Urinary bladder (tissue), 4 donors: Measurements from ENCODE around the gene SYVN1. TPM values are rescaled to one million over a fixed set of nuclear protein-coding genes. Genes with fewer than 3 reads are reported as not detected.
"Not testable (repeated sequence)": the region's sequence is repeated elsewhere in the genome, so short reads cannot be mapped to it uniquely, and the experiment has no call there.

ENCODE experiments used
- DNase-seq: peaks from one replicate; pipeline ENCODE4 v3.0.0-alpha.2; 2015; ENCODE audit errors: extremely low spot score
- H3K27ac ChIP-seq: one replicate; pipeline ENCODE4 v1.5.1; 2013; ENCODE audit warnings: low read depth, mild to moderate bottlenecking, moderate library complexity
- H3K36me3 ChIP-seq: one replicate; pipeline ENCODE4 v1.6.1; 2013; ENCODE audit warnings: mild to moderate bottlenecking, moderate library complexity; ENCODE audit not compliant: insufficient read depth
- H3K4me1 ChIP-seq: one replicate; pipeline ENCODE4 v1.6.1; 2013; ENCODE audit warnings: mild to moderate bottlenecking, moderate library complexity; ENCODE audit not compliant: insufficient read depth
- H3K4me3 ChIP-seq: one replicate; pipeline ENCODE4 v1.5.1; 2013; ENCODE audit warnings: low read depth, low read length
- WGBS: extraction: QIAGEN DNeasy Blood & Tissue Kit; methylation state at CpG from one replicate; pipeline ENCODE4 v1.1.7; 2013; 5-methylcytosine and 5-hydroxymethylcytosine counted together
- polyA plus RNA-seq: library from polyadenylated mRNA; stranded (reverse); fragments of 200-250 nt; gene quantifications from one replicate; pipeline ENCODE4 v1.2.3, GENCODE V29; 2013
- total RNA-seq: library from RNA; depleted of rRNA; stranded (reverse); fragments of >200 nt; gene quantifications from one replicate; pipeline ENCODE4 v1.2.3, GENCODE V29; 2014
- donor health status: healthy with polysubstance abuse.
- donor health status: healthy.

Gene SYVN1
- total and polyA plus RNA-seq, 2 donors, result 16.2 to 29.3 TPM

DNA sequence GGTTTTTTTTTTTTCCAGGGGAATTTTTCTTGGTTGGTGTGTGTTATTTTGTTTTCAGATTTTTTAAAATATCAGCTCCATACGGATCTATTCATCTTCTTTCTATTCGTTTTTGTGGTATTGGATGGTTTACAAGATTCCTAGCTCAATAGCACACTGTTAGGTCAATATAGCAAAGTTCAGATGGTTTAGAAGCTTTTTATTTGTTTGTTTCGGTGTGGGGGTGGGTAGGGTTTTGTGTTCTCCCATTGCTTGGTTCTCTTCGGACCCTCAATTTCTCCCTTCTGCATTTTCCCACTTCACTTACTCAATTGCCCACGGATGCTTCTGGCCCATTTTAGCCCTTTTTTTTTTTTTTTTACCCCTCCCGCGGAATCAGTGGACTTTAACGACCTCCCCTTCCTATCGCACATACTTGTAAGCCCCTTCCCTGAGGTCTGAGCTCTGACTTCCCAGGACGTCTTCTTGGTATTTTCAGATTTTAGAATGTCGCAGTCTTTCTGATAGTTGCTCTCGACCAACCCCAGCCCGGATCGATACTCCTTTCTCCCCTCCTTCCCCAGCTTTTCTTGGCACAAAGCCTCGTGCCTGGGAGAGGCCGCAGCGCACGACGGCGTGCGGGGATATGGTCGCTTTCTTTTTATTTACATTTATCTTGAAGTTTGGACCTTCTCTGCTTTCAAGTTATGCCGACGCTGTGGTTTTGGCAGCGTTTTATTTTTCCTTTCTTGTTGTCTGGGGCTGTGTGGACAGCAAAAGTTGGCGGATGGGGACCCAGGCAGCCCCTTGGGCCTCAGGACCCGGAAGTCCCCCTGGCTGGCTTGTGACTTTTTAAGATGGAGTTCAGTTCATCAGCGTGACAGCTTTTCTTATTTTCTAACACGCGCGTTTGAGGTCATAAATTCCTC, 31.3 kb upstream of the SYVN1 start:
- H3K4me1 ChIP-seq, result no peaks in the 10 kb centered on the region
- peak overlapping the region; percentile 11 for H3K4me3 ChIP-seq
- no peaks in the 10 kb centered on the region for H3K36me3 ChIP-seq
- 35% methylated on average over 31 of the region's 31 CpGs for WGBS
- no peak overlapping the region for H3K27ac ChIP-seq
- DNase-seq, result no peak

- H3K4me1 ChIP-seq, result no peaks in the 10 kb centered on the region
- no peaks in the 10 kb centered on the region for H3K36me3 ChIP-seq
- H3K4me3 ChIP-seq, result no peak overlapping the region
- 74% methylated on average over 2 of the region's 2 CpGs for WGBS
- no peak overlapping the region for H3K27ac ChIP-seq
- no peak for DNase-seq
Observed at GRCh38 chr11:65163684-65164083, 29.4 kb upstream of the SYVN1 start.

DNA sequence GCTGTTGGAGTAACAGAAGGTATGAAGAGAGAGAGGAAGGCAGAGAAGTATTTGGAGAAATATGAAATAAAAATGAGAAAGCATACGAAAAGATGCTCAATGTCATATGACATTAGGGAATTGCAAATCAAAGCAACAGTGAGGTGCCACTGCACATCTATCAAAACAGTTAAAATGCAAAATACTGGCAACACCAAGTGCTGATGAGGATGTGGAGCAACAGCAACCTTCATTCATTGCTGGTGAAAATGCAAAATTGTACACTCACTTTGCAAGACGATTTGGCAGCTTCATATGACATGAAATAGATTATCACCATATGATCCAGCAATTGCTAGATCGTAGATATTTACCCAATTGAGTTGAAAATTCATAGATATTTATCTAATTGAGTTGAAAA, 26.3 kb upstream of the SYVN1 start:
- Histone ChIP-seq H3K36me3 (no peaks in the 10 kb centered on the region), H3K4me1 (no peaks in the 10 kb centered on the region), H3K27ac (no peak overlapping the region), H3K4me3 (no peak overlapping the region)
- DNase-seq, result no peak
- WGBS, result 69% methylated on average over 3 of the region's 3 CpGs

GRCh38 chr11:65159012-65159411, 24.7 kb upstream of the SYVN1 start:
- Histone ChIP-seq H3K27ac (no peak overlapping the region), H3K36me3 (no peaks in the 10 kb centered on the region), H3K4me3 (no peak overlapping the region), H3K4me1 (no peaks in the 10 kb centered on the region)
- WGBS, result 74% methylated on average over 5 of the region's 5 CpGs
- DNase-seq, result no peak

DNA sequence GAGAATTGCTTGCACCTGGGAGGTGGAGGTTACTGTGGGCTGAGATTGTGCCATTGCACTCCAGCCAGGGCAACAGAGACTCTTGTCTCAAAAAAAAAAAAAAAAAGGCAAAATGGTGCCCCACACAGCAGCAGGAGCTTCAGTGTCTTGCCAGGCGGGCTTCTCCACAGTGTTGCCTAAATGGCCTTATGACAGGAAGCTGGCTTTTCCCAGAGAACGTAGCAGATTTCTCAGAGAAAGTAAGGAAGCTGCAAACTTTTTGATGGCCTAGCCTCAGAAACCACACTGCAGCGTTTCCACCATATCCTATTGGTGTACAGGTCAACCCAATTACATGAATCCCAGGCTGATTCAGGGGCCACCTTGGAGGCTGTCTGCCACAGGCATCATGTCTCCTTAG, 23.0 kb upstream of the SYVN1 start:
- WGBS, result 72% methylated on average over 3 of the region's 3 CpGs
- Histone ChIP-seq H3K4me1 (no peaks in the 10 kb centered on the region), H3K27ac (no peak overlapping the region), H3K36me3 (no peaks in the 10 kb centered on the region), H3K4me3 (no peak overlapping the region)
- DNase-seq, result no peak

DNA sequence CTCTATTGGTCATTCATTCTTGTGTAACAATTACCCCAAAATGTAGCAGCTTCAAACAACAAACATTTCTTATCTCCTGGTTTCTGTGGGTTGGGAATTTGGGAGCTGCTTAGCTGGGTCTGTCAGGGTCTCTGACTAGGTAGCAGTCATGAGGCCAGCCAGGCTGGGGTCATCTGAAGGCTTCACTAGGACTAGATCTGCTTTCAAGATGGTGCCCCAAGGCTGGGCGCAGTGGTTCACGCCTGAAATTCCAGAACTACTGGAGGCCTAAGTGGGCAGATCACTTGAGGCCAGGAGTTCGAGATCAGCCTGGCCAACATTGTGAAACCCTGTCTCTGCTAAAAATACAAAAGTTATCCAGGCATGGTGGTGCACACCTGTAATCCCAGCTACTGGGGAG, 22.6 kb upstream of the SYVN1 start:
- Histone ChIP-seq H3K4me1 (no peaks in the 10 kb centered on the region), H3K4me3 (no peak overlapping the region), H3K27ac (no peak overlapping the region), H3K36me3 (no peaks in the 10 kb centered on the region)
- WGBS, result 93% methylated on average over 3 of the region's 3 CpGs
- DNase-seq, result no peak

GRCh38 chr11:65156256-65156655, 21.9 kb upstream of the SYVN1 start:
- no peak overlapping the region for H3K27ac ChIP-seq
- no peaks in the 10 kb centered on the region for H3K4me1 ChIP-seq
- H3K36me3 ChIP-seq, result no peaks in the 10 kb centered on the region
- WGBS, result 95% methylated on average over 3 of the region's 3 CpGs
- H3K4me3 ChIP-seq, result no peak overlapping the region
- DNase-seq, result no peak

GRCh38 chr11:65152122-65152521, 17.8 kb upstream of the SYVN1 start:
- H3K36me3 ChIP-seq, result no peaks in the 10 kb centered on the region
- WGBS, result 67% methylated on average over 2 of the region's 2 CpGs
- H3K27ac ChIP-seq, result no peak overlapping the region
- no peak overlapping the region for H3K4me3 ChIP-seq
- H3K4me1 ChIP-seq, result no peaks in the 10 kb centered on the region
- no peak for DNase-seq

DNA sequence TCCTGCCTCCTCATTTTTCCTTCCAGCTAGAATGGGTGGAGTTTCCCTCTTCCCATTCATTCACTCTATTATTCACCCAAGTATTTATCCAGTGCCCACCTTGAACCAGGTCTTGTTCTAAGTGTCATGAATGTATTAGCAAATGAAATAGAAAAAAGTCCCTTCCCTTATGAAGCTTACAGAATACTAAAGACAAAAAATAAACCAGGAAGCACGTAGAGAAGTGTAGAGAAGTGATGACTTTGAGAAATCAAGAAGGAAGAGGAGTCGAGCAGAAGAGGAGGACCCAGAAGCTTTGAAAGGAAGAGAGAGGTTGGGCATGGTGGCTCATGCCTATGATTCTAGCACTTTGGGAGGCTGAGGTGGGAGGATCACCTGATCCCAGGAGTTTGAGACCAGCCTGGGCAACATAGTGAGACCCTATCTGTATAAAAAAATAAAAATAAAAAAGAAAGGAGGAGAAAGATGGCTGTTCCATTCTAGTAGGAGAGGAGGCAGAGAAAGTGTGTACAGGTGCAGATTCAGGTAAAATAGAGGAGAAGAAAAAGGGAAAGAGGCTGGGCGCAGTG, 17.1 kb upstream of the SYVN1 start:
- 62% methylated on average over 3 of the region's 3 CpGs for WGBS
- H3K36me3 ChIP-seq, result no peaks in the 10 kb centered on the region
- peaks cover 2% of the 10 kb centered on the region for H3K4me1 ChIP-seq
- no peak overlapping the region for H3K4me3 ChIP-seq
- no peak for DNase-seq
- H3K27ac ChIP-seq, result no peak overlapping the region

GRCh38 chr11:65150509-65151299, 16.4 kb upstream of the SYVN1 start:
- whole genome bisulfite sequencing, result 18% methylated on average over 12 of the region's 12 CpGs
- Histone ChIP-seq H3K36me3 (no peaks in the 10 kb centered on the region), H3K27ac (no peak overlapping the region), H3K4me3 (no peak overlapping the region), H3K4me1 (peaks cover 2% of the 10 kb centered on the region)
- peak; percentile 60 for DNase-seq

DNA sequence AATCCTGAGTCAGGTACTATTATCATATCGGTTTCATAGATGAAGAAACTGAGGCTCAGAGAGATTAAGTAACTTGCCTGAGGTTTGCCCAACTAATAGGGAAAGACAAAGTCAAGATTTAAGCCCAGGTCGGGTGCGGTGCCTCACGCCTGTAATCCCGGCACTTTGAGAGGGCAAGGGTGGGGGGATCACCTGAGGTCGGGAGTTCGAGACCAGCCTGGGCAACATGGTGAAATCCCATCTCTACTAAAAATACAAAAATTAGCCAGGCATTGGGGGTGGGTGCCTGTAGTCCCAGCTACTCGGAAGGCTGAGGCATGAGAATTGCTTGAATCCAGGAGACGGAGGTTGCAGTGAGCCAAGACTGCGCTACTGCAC, 15.8 kb upstream of the SYVN1 start:
- not testable (repeated sequence) for H3K27ac ChIP-seq, DNase-seq, H3K4me1 ChIP-seq, H3K36me3 ChIP-seq, H3K4me3 ChIP-seq
- WGBS, result 68% methylated on average over 10 of the region's 10 CpGs

GRCh38 chr11:65148657-65149056, 14.3 kb upstream of the SYVN1 start:
- Histone ChIP-seq H3K36me3 (no peaks in the 10 kb centered on the region), H3K4me3 (no peak overlapping the region), H3K27ac (no peak overlapping the region), H3K4me1 (peaks cover 2% of the 10 kb centered on the region)
- 88% methylated on average over 5 of the region's 5 CpGs for WGBS
- DNase-seq, result no peak

DNA sequence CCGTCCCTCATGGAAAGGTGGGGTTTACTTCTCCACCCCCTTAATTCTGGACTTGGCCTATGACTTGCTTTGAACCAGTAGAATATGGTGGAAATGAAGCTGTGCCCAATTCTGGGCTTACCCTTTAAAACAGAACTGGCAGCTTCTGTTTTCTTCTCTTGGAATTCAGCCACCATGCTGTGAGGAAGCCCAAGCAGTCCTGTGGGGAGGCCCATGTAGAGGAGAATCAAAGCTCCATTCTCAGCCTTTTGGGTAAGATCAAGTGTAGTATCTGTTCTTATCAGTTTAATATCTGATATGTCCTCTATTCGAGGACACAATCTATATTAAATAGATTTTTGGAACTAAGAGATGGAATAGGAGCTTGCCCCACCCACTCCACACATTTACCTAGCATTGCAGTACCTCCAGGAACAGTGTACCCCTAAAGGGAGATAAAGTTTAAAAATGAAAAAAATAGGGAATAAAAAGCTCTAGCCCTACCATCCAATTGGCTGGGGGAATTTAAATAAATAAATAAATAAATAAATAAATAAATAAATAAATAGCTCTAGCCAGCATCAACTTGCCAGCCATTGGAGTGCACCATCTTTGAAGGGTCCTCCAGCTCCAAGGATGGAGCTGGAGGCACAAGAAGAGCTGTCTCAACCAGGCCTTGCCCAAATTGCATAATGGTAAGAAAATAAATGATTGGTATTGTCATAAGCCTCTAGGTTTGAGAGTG, 13.2 kb upstream of the SYVN1 start:
- Histone ChIP-seq H3K4me3 (no peak overlapping the region), H3K27ac (no peak overlapping the region), H3K4me1 (peaks cover 2% of the 10 kb centered on the region), H3K36me3 (no peaks in the 10 kb centered on the region)
- WGBS, result 78% methylated on average over 2 of the region's 2 CpGs
- DNase-seq, result no peak
